Glutamatergic neuron (in vitro differentiated cells): ENCODE measurements around the gene KXD1. TPM values are rescaled to one million over a fixed set of nuclear protein-coding genes. Genes with fewer than 3 reads are reported as not detected.
A peak's percentile ranks its signal among the peaks of the same experiment; 100 is the strongest.

Experiments used
- DNase-seq: peaks from one replicate; pipeline ENCODE4 v3.0.0; 2022
- H3K27ac Mint-ChIP-seq: one replicate; pipeline ENCODE4 v1.8.0; 2020; ENCODE audit warnings: mild to moderate bottlenecking, mixed read lengths, inconsistent platforms; ENCODE audit not compliant: unreplicated experiment
- H3K27me3 Mint-ChIP-seq: one replicate; pipeline ENCODE4 v1.8.0; 2020; ENCODE audit warnings: mild to moderate bottlenecking, moderate library complexity, mixed read lengths, inconsistent platforms; ENCODE audit not compliant: unreplicated experiment
- H3K36me3 Mint-ChIP-seq: one replicate; pipeline ENCODE4 v1.8.0; 2020; ENCODE audit warnings: mild to moderate bottlenecking, mixed read lengths, inconsistent platforms; ENCODE audit not compliant: unreplicated experiment
- H3K4me1 Mint-ChIP-seq: one replicate; pipeline ENCODE4 v1.8.0; 2020; ENCODE audit warnings: mild to moderate bottlenecking, low read depth, mixed read lengths, inconsistent platforms; ENCODE audit not compliant: unreplicated experiment
- H3K4me3 Mint-ChIP-seq: one replicate; pipeline ENCODE4 v1.8.0; 2020; ENCODE audit warnings: mild to moderate bottlenecking, mixed read lengths, inconsistent platforms; ENCODE audit not compliant: unreplicated experiment
- H3K9me3 Mint-ChIP-seq: one replicate; pipeline ENCODE4 v1.8.0; 2020; ENCODE audit warnings: mild to moderate bottlenecking, moderate library complexity, mixed read lengths, inconsistent platforms; ENCODE audit not compliant: unreplicated experiment
- CTCF ChIP-seq: fragments of 200-600 bp; sonication (generic); IDR thresholded peaks from one replicate; pipeline ENCODE4 v1.5.0; 2021; ENCODE audit not compliant: partially characterized antibody, unreplicated experiment
- total RNA-seq: library from RNA; stranded (reverse); fragmentation: NEBNext Ultra II Directional; extraction: Animal tissue kit (Norgen Biotek cat#: 25700); gene quantifications from one replicate; pipeline ENCODE4 v1.2.1, GENCODE V29; 2021; ENCODE audit not compliant: unreplicated experiment

The KXD1 gene
- total RNA-seq, 1 donor from 2014 or later = 71.3 TPM

GRCh38 chr19:18566953-18567352 lies 9.3 kb downstream of the KXD1 start:
- Mint-ChIP-seq H3K9me3 (no peaks in the 10 kb centered on the region), H3K27ac (no peak overlapping the region), H3K4me1 (no peaks in the 10 kb centered on the region), H3K36me3 (no peaks in the 10 kb centered on the region), H3K27me3 (no peaks in the 10 kb centered on the region), H3K4me3 (no peak overlapping the region)
- no peak for DNase-seq
- TF ChIP-seq CTCF = no peak

GRCh38 chr19:18568367-18568766 lies 10.7 kb downstream of the KXD1 start:
- TF ChIP-seq CTCF = no peak
- Mint-ChIP-seq H3K27me3 (no peaks in the 10 kb centered on the region), H3K4me3 (no peak overlapping the region), H3K4me1 (peaks cover 8% of the 10 kb centered on the region), H3K36me3 (no peaks in the 10 kb centered on the region), H3K27ac (no peak overlapping the region), H3K9me3 (peaks cover 3% of the 10 kb centered on the region)
- DNase-seq = no peak

GRCh38 chr19:18571564-18572344 lies 14.1 kb downstream of the KXD1 start, which contains the start of gene UBA52:
Gene UBA52, plus strand, starts transcription at chr19:18571857. Its CDS starts 1,444 bp downstream, at chr19:18573301.
- Mint-ChIP-seq H3K27me3 (peaks cover 4% of the 10 kb centered on the region), H3K9me3 (peaks cover 3% of the 10 kb centered on the region), H3K4me1 (peaks cover 9% of the 10 kb centered on the region), H3K4me3 (peak within 1 kb of the TSS; percentile 90), H3K36me3 (no peaks in the 10 kb centered on the region), H3K27ac (peak within 1 kb of the TSS; percentile 68)
- DNase-seq = peak; percentile 99
- no peak for TF ChIP-seq CTCF

GRCh38 chr19:18574691-18575291 lies 17.1 kb downstream of the KXD1 start:
- no peak overlapping the region for H3K27ac Mint-ChIP-seq
- H3K27me3 Mint-ChIP-seq = peaks cover 4% of the 10 kb centered on the region
- H3K36me3 Mint-ChIP-seq = no peaks in the 10 kb centered on the region
- no peak overlapping the region for H3K4me3 Mint-ChIP-seq
- H3K9me3 Mint-ChIP-seq = peaks cover 3% of the 10 kb centered on the region
- H3K4me1 Mint-ChIP-seq = peaks cover 9% of the 10 kb centered on the region
- no peak for TF ChIP-seq CTCF
- no peak for DNase-seq

GRCh38 chr19:18576383-18576782 lies 18.7 kb downstream of the KXD1 start:
- no peaks in the 10 kb centered on the region for H3K36me3 Mint-ChIP-seq

More at GRCh38 chr19:18576383-18576782, 18.7 kb downstream of the KXD1 start:
- Mint-ChIP-seq H3K9me3 (peaks cover 3% of the 10 kb centered on the region), H3K4me1 (peaks cover 9% of the 10 kb centered on the region), H3K27me3 (peaks cover 6% of the 10 kb centered on the region), H3K4me3 (no peak overlapping the region), H3K27ac (no peak overlapping the region)
- no peak for TF ChIP-seq CTCF
- no peak for DNase-seq
